Ovary (tissue), 9 donors: ENCODE results near the gene SYT14. TPM values are rescaled to one million over a fixed set of nuclear protein-coding genes. Genes with fewer than 3 reads are reported as not detected.

Source experiments
- DNase-seq, 5 donors: peaks; one replicate each; pipeline ENCODE4 v3.0.0-alpha.2; 2019 to 2020
- H3K27ac ChIP-seq, 2 donors: fragments of 200-600 bp; one replicate each; pipeline versions ENCODE4 v1.5.1 to v1.8.0; 2019 to 2022
- H3K27me3 ChIP-seq: fragments of 200-600 bp; one replicate; pipeline ENCODE4 v1.8.0; 2022
- H3K36me3 ChIP-seq: fragments of 200-600 bp; sonication (generic); one replicate; pipeline ENCODE4 v1.5.1; 2019
- H3K4me1 ChIP-seq: one replicate; pipeline ENCODE4 v1.8.1; 2013; ENCODE audit warnings: mild to moderate bottlenecking, moderate library complexity; ENCODE audit not compliant: insufficient read depth
- H3K4me3 ChIP-seq: fragments of 200-600 bp; sonication (generic); one replicate; pipeline ENCODE4 v1.5.1; 2017
- H3K9me3 ChIP-seq, 2 donors: fragments of 200-600 bp in 1 of 2; sonication (generic) in 1 of 2; one replicate each; pipeline versions ENCODE4 v1.5.1 to v1.8.1; 2013 to 2019; ENCODE audit warnings: mild to moderate bottlenecking in 1 of 2, moderate library complexity in 1 of 2
- CTCF ChIP-seq, 3 donors: fragments of 450-650 bp in 2 of 3; fragments of 200-600 bp in 1 of 3; IDR thresholded peaks; one replicate each; pipeline versions ENCODE4 v1.5.1 to v1.8.0; 2016 to 2022; ENCODE audit warnings: antibody characterized with exemption in 3 of 3, mild to moderate bottlenecking in 1 of 3
- EP300 ChIP-seq: sonication (generic); formaldehyde crosslinking; IDR thresholded peaks from one replicate; pipeline ENCODE4 v1.6.1; 2017; ENCODE audit warnings: antibody characterized with exemption
- POLR2A ChIP-seq: fragments of 450-650 bp; IDR thresholded peaks from one replicate; pipeline ENCODE4 v1.6.1; 2017; ENCODE audit warnings: antibody characterized with exemption, mild to moderate bottlenecking, moderate library complexity
- WGBS, 3 donors: extraction: QIAGEN DNeasy Blood & Tissue Kit in 1 of 3; methylation state at CpG; one replicate each; pipeline versions ENCODE4 v1.1.5 to v1.1.7; 2013 to 2017; 5-methylcytosine and 5-hydroxymethylcytosine counted together
- intact Hi-C, 4 donors: fragments of 100-400 bp; cut with DNase I; formaldehyde crosslinking; loops; one replicate each; pipeline versions ENCODE4 v1.11.0 to v1.15.1; 2022 to 2023
- polyA plus RNA-seq, 2 donors: library from polyadenylated mRNA; stranded (reverse); fragments of 200-250 nt in 1 of 2; fragments of 350-450 nt in 1 of 2; fragmentation: Illumina TruSeq in 1 of 2; extraction: RNeasy Lipid Tissue Mini Kit (QIAGEN cat#74804) in 1 of 2; gene quantifications; one replicate each; pipeline ENCODE4 v1.2.3, GENCODE V29; 2013 to 2014
- total RNA-seq, 7 donors: library from RNA; depleted of rRNA in 2 of 7; stranded (reverse); fragments of >200 nt in 2 of 7; fragmentation: NEBNext Ultra II Directional in 3 of 7; extraction: Animal tissue kit (Norgen Biotek cat#: 25700) in 3 of 7; gene quantifications; one replicate each; pipeline versions ENCODE4 v1.1.0 to v1.2.4, GENCODE V29; 2016 to 2023
- donor health status: DM: no; HTN: no; CAD: no; lungs with moderate emphysema.
- donor health status: DM: no; HTN: no; CAD: no.
- donor health status: Bipolar disorder and iron deficiency.
- donor health status: DM: yes; HTN: yes; CAD: no.
- donor health status: DM: no; HTN: no; CAD: no.
- donor health status: DM: yes; HTN: yes; CAD: no.

The SYT14 gene
- total and polyA plus RNA-seq, 9 donors: under 0.01 to 0.45 (median 0.15) TPM; not detected in 3

- no peaks in the 10 kb centered on the region for H3K27me3 ChIP-seq
- H3K36me3 ChIP-seq: no peaks in the 10 kb centered on the region
- no peak overlapping the region for H3K4me3 ChIP-seq
- intact Hi-C loops: no loop called here
- WGBS, 3 donors: 80 to 91% (median 82%) methylated on average over 2 of the region's 2 CpGs
- no peak for DNase-seq
- H3K27ac ChIP-seq: no peak overlapping the region
- no peaks in the 10 kb centered on the region for H3K9me3 ChIP-seq
- H3K4me1 ChIP-seq: no peaks in the 10 kb centered on the region
- TF ChIP-seq POLR2A (no peak), CTCF (IDR thresholded peaks at IDR 0.05) (no peak)
These were observed 86.3 kb downstream of the SYT14 start for GRCh38 chr1:210024282-210024681.

- Histone ChIP-seq H3K36me3 (no peaks in the 10 kb centered on the region), H3K27me3 (no peaks in the 10 kb centered on the region), H3K27ac (no peak overlapping the region), H3K9me3 (no peaks in the 10 kb centered on the region), H3K4me1 (no peaks in the 10 kb centered on the region), H3K4me3 (no peak overlapping the region)
- TF ChIP-seq EP300: no peak
- intact Hi-C loops: no loop called here
- DNase-seq: no peak
- WGBS, 3 donors: 60 to 72% (median 67%) methylated on average over 3 of the region's 3 CpGs
These were observed 87.0 kb downstream of the SYT14 start for GRCh38 chr1:210024996-210025395.

GRCh38 chr1:210025870-210026269 lies 87.9 kb downstream of the SYT14 start:
- TF ChIP-seq POLR2A (no peak), EP300 (no peak), CTCF (IDR thresholded peaks at IDR 0.05) (no peak)
- intact Hi-C loops: no loop called here
- no peak overlapping the region for H3K4me3 ChIP-seq
- no peak for DNase-seq
- no peaks in the 10 kb centered on the region for H3K27me3 ChIP-seq
- H3K27ac ChIP-seq: no peak overlapping the region
- H3K9me3 ChIP-seq: no peaks in the 10 kb centered on the region
- 76 to 83% (median 78%) methylated on average over 1 of the region's 1 CpG for WGBS, 3 donors
- no peaks in the 10 kb centered on the region for H3K36me3 ChIP-seq
- no peaks in the 10 kb centered on the region for H3K4me1 ChIP-seq

GRCh38 chr1:210027994-210028393 lies 90.0 kb downstream of the SYT14 start:
- Histone ChIP-seq H3K36me3 (no peaks in the 10 kb centered on the region), H3K9me3 (no peaks in the 10 kb centered on the region), H3K27me3 (no peaks in the 10 kb centered on the region), H3K4me1 (no peaks in the 10 kb centered on the region), H3K27ac (no peak overlapping the region), H3K4me3 (no peak overlapping the region)
- WGBS, 3 donors: 92 to 95% (median 92%) methylated on average over 1 of the region's 1 CpG
- intact Hi-C loops: no loop called here
- DNase-seq: no peak
- TF ChIP-seq EP300 (no peak), POLR2A (no peak), CTCF (IDR thresholded peaks at IDR 0.05) (no peak)

GRCh38 chr1:210031473-210031872 lies 93.5 kb downstream of the SYT14 start:
- H3K4me1 ChIP-seq: no peaks in the 10 kb centered on the region
- no peak for TF ChIP-seq POLR2A
- TF ChIP-seq EP300: no peak
- no peak for TF ChIP-seq CTCF (IDR thresholded peaks at IDR 0.05)
- intact Hi-C loops: no loop called here
- no peak overlapping the region for H3K27ac ChIP-seq
- no peaks in the 10 kb centered on the region for H3K9me3 ChIP-seq
- no peaks in the 10 kb centered on the region for H3K27me3 ChIP-seq
- no peak for DNase-seq
- 43 to 58% (median 57%) methylated on average over 1 of the region's 1 CpG for WGBS, 3 donors
- H3K36me3 ChIP-seq: no peaks in the 10 kb centered on the region
- no peak overlapping the region for H3K4me3 ChIP-seq
